GM21529 (cell line): ENCODE data around the gene SCGB1C1.
A peak's percentile ranks its signal among the peaks of the same experiment; 100 is the strongest.
"Not testable (repeated sequence)": the region's sequence is repeated elsewhere in the genome, so short reads cannot be mapped to it uniquely, and the experiment has no call there.

Experiments used
- ATAC-seq: cut with Tn5 transposase; IDR thresholded peaks from one replicate; pipeline ENCODE4 v1.9.1; 2021; ENCODE audit not compliant: unreplicated experiment

SCGB1C1 gene

DNA sequence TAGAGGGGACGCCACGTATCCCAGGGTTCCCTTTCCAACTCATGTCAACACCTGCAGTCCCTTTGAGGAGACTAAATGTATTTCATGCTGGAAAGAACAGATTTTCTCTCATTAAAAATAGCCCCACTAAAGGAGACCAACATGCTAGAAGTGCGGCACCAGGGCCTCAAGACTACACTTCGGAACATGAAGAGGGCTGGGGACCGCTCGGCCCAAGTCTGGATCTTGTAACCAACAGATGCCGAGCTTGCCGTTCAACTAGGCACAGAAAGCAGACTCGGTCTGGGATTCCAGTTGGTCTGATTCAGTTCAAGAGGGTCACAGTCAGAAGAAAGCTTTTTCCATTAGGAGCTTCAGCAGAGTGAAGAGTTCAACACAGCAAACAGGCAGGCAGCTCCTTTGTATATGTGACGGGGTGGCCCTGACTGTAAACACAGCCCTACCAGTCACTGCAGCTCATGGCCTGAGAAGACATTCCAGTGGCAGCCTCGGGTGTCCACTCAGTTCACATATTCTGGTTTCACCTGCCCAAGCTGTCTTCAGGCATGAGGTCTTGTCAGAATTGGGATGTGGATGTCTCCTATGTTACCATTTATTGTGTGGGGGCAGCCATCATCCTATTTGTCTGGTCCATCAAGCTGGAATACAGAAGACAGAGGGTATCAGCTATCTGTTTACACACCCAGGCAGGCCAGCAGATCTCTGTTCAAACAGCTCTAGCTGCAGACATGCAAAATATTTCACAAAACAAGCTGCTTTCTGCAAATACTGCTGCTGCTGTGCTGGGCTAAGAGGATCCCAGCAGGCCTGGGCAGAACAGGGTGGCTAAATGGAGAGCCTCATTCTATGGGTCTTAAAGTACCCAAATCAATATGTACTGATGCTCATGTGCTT, 23.4 kb downstream of the SCGB1C1 start:
- no peak for ATAC-seq

DNA sequence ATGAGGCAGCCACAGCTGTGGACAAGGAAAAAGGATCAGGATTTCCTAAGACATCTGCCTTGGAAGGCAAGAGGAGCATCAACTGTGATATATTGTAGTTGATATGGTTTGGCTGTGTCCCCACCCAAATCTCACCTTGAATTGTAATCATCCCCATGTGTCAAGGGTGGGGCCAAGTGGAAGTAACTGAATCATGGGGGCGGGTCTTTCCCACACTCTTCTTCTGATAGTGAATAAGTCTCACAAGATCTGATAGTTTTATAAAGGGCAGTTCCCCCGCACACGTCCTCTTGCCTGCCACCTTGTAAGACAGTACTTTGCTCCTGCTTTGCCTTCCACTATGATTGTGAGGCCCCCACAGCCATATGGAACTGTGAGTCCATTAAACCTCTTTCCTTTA, 24.8 kb downstream of the SCGB1C1 start:
- ATAC-seq, result no peak

DNA sequence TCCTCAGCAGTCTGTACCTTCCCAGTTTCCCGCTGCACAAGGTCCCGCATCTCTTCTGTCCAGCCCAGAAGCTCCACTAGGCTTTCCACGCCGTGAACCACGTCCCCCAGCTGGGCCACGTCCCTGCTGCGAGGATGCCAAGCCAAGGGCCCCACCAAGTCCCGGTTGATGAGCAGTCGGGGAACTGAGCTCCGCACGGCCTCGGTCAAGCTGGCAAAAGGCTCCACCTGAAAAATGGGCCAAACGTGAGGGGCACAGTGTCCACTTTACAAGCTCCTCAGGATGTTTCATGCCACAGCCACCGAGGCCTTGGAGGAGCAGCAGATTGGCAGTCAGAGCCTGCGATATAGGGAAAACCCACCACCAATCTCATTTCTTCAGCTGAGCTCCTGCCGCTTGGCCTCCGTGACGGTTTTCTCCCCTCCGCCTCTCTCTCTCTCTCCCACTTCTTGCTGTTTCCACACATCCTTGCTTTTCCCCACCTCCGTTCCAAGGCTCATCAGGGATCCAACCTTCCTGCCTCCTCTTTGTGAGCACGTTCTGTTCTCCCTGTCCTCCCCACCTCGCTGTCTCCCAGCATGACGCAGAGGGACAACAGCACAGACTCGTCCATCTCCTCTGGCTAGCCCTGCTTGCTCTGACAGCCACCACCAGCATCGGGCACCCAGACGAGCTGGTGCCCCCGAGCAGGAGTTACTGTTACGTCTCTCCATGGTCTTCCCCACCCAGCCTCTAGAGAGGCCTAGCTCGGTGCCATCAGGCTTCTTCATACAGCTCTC, 26.1 kb downstream of the SCGB1C1 start:
- ATAC-seq, result no peak

DNA sequence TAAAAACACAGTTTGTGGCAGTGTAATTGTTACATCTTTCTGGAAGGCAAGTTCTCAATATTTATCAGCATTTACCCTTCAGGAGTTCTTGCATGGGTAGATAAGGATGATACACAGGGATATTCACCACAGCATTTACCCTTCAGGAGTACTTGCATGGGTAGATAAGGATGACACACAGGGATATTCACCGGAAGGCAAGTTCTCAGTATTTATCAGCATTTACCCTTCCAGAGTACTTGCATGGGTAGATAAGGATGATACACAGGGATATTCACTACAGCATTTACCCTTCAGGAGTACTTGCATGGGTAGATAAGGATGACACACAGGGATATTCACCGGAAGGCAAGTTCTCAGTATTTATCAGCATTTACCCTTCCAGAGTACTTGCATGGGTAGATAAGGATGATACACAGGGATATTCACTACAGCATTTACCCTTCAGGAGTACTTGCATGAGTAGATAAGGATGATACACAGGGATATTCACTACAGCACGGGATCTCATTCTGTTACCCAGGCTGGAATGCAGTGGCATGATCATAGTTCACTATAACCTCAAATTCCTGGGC, 27.9 kb downstream of the SCGB1C1 start:
- not testable (repeated sequence) for ATAC-seq

DNA sequence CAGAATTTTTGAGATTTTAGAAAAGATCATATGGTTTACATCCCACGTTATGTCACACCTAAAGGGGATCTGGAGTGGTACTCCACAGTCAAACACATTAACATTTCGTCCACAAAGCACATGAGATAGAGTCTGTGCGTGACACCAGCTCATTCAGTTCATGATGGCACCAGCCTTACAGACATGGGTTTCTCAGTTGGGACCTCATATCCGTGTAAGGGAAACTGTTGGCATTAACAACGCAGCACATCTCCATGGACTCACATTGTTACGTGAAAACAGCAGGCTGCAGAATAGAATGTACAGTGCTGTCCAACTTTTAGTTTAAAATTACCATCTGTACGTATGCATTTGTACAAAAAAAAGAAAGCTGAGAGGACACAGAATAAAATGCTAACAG, 28.7 kb downstream of the SCGB1C1 start:
- ATAC-seq, result no peak

DNA sequence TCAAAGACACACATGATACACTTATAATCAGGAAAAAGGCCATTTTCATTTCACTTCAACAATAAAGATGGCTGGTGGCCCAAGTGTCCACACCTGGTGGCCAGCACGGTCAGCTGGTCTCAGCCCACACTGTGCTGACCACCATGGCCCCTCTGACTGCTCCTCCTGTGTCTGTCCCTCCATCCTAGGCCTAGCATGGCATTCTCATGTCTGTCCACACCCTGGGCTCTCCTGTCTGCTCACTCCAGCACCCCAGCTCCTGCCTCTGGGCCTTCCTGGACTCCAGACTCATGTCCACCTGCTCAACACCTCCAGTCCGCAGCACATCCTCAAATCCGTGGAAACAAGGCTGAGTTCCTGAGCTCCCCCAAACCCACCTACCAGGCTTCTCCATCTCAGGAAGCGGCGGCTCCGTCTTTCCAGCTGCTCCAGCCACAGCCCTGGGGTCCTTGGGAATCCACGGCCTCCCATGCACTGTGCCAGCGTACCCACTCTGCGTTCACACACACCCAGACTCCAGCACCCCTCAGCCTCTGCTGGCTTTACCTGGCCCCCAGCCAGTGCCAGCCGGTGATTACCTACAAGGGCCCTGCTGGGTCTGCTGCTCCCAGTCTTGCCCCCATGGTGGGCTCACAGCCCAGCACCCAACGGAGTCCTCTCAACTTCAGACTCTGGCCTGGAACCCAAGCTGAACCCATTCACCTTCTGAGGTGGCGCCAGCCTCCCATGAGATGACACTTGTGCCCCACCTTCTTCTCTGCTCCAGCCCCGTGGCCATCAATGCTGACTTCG, 29.3 kb downstream of the SCGB1C1 start:
- ATAC-seq, result no peak

DNA sequence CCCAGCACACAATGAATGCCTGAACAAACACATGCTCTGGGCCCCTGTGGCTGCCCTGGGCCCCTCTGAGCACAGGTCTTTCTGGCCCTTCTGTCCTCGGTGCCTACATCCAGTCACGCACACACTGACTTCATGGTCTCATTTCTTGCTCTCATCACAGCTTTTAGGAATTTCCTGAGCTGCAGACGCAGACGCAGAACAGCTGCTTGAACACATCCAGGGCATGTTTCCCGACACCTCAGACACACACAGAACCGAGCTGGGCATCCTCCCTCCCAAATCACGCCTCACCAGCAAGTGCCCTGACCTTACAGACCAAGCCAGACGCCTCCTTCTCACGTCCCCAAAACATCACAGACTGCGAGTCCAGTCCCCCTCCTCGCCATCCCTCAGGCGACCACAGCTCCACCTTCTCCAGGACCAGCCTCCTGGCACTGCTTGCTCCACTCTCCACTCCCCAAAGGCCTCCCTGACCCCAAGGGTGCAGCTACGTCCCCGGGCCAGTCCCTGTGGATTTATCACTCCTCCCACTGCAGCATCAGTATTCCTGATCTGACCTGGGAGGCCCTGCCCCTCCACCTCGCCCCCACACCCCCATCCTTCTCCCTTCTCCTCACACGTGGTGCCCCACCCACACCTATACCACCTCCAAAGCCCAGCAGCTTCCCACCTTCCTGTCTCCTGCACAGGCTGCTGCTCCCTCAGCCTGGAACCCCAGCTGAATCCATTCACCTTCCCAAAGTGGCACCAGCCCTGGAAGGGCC, 30.3 kb downstream of the SCGB1C1 start:
- ATAC-seq, result no peak

DNA sequence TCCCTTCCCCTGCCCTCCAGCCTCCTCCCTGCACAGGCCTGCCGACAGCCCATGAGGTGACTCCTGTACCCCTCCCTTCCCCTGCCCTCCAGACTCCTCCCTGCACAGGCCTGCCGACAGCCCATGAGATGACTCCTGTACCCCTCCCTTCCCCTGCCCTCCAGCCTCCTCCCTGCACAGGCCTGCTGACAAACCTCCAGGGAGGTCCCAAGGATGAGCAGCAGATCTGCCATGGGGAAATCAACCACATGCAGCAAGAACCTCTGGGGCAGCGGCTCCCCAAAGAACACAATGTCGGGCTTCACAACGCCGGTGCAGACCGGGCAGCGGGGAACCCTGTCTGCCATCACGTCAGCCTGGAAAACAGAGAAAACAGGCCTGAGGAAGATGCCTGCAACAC, 31.0 kb downstream of the SCGB1C1 start:
- no peak for ATAC-seq

- no peak for ATAC-seq
These were observed 31.5 kb downstream of the SCGB1C1 start for GRCh38 chr11:224424-224823.

DNA sequence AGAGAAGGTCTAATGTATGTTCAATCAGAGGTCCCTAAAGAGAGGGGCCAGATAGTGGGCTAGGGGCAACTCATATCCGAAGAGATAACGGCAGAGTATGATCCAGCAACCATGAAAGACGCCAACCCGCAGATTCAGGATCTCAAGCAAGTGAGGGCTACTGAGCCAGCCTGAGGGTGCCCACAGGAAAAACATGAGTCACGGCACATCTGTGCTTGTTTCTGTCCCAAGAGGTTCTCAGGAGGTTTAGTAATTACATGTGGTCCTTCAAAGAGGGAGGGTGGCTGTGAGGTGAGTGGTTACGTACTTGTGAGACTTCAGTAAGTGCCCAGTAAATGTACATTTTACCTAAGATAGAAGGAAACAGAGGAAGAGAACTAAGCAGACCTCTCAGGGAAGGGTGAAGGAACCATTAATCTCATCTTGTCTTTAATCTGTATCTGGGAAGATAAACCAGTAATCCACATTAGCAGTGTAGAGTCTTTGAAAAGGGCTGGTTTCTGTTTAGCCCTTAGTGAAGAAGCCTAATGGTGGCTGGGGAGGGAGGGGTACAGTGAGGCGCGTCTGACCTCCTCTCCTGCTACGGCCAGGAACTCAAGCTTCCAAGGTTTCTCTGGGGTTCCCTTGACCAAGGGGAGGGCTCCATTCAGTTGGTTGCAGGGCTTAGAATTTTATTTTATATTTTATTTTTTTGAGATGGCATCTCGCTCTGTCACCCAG, 33.0 kb downstream of the SCGB1C1 start:
- peak; percentile 70 for ATAC-seq

GRCh38 chr11:227824-228379, 35.0 kb downstream of the SCGB1C1 start:
- no peak for ATAC-seq

DNA sequence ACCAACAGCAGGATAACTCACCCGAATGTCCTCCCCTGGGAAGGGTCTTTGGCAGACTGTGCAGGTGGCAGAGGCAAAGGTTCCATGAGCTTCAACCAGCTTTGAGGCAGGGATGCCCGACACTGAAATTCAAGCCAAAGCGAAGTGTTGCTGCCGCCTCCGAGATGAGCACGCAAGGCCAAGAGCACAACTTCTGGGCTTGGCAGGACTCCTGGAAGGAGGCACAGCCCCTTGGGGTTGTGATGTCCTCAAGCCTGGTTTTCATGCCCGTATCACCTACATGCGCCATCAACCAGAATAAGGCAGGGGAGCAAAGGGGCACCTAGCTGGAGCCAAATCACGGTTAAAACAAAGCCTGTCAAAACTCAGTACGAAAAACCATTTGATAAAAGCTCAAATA, 37.6 kb downstream of the SCGB1C1 start:
- no peak for ATAC-seq

GRCh38 chr11:232783-233565, 40.1 kb downstream of the SCGB1C1 start:
- ATAC-seq, result no peak

DNA sequence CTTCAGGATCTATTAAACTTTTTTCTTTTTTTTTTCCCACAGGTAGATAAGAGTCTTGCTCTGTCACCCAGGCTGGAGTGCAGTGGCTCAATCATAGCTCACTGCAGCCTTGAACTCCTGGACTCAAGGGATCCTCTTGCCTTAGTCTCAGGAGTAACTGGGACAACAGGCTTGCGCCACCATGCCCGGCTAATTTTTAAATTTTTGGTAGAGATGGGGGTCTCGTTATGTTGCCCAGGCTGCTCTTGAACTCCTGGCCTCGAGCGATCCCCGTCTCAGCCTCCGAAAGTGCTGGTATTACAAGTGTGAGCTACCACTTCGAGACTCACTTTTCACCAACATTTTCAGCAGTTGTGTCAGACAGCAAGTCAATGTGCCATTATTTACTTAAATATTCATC, 42.3 kb downstream of the SCGB1C1 start:
- ATAC-seq, result no peak

DNA sequence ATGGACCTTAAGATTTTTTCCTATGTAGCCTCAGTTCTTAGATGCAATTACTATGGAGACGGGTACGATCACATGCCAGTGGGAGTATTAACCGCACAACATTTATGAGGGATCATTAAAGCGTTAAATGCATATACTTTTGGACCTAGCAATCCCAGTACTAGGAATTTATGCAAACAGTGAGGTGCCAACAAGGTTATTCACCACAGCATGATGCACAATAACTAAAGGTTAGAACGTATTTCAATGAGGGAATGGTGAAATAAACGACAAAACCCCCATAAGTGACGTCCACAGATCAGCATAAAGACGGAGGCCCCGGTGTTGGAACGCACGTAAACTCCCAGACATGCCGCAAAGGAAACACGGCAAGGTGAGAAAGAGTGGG, 42.7 kb downstream of the SCGB1C1 start:
- peak; percentile 23 for ATAC-seq

DNA sequence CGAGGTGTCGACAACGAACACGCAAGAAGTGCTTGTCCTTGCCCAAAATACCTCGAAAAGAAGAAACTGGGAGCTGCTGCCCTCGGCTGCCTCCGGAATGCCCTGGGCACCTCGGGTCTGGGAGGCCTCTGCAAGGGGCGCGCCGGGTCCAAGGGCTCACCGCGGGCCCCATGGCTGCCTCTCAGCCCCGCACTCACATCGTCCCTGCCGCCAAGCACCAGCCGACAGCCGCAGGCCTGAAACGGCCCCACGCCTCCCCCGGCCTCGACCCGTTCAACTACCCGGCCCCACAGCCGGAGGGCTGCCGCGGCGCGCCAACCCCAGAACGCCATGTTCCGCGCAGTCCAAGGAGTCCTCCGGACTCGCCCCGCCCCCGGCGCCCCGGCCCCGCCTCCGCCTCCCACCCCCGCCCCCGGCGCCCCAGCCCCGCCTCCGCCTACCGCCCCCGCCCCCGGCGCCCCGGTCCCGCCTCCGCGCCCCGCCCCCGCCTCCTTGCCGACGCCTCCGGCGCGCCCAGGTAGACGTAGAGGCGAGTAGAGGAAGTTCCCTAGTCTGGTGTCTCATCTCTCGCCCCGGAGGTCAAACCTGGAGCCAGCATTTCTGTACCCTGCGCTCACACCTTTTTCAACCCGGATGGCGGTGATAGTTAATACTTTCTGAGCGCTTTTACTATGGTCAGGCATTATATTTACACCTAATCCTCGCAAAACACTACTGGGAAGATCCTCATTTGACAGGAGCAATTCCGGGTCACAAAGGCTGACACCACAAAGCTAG, 43.3 kb downstream of the SCGB1C1 start, which contains the start of gene SIRT3:
TSS of gene SIRT3 (minus strand) at position 346 of the 777 bp plus-strand sequence. CDS start at position 332, 14 bp downstream.
- ATAC-seq, result peak; percentile 74
